H1 (cell line): ENCODE measurements around the gene ZNF263. TPM values are rescaled to one million over a fixed set of nuclear protein-coding genes. Genes with fewer than 3 reads are reported as not detected.

Experiments
- GABPA ChIP-seq: IDR thresholded peaks from 2 replicates; pipeline ENCODE4 v1.6.1; 2011; ENCODE audit warnings: mild to moderate bottlenecking, low read length, moderate library complexity, borderline replicate concordance; ENCODE audit not compliant: insufficient read depth
- POLR2A ChIP-seq, 2 experiments: IDR thresholded peaks; 1 replicate in 1 of 2; 2 replicates in 1 of 2; pipeline ENCODE4 v1.6.1; 2011; ENCODE audit warnings: low read depth in 2 of 2, low read length in 2 of 2, mild to moderate bottlenecking in 2 of 2; ENCODE audit errors: control extremely low read depth in 1 of 2
- SIN3A ChIP-seq, 2 experiments: IDR thresholded peaks in 1 of 2; conservative IDR thresholded peaks in 1 of 2; 2 replicates each; pipeline ENCODE4 v1.6.1; 2011 to 2012; ENCODE audit warnings: low read length in 2 of 2, improper control_type of control experiment in 1 of 2, low read depth in 1 of 2, mild to moderate bottlenecking in 1 of 2
- SP2 ChIP-seq: IDR thresholded peaks from 2 replicates; pipeline ENCODE4 v1.6.1; 2012; ENCODE audit warnings: mild to moderate bottlenecking, low read length, inconsistent platforms
- SUZ12 ChIP-seq: fragments of 200-600 bp; sonication (generic); IDR thresholded peaks from 2 replicates; pipeline ENCODE4 v1.6.1; 2012; ENCODE audit warnings: mild to moderate bottlenecking, inconsistent platforms, low read length, moderate library complexity, mixed read lengths
- TAF7 ChIP-seq: optimal IDR thresholded peaks from 2 replicates; pipeline ENCODE3; 2011; ENCODE audit warnings: low read depth, mild to moderate bottlenecking, inconsistent platforms, low read length, moderate library complexity, borderline replicate concordance
- polyA plus RNA-seq, 7 experiments: library from polyadenylated mRNA; depleted of rRNA in 3 of 7; stranded (reverse) in 5 of 7; unstranded in 2 of 7; fragments of >200 nt in 5 of 7; fragments of 200-250 nt in 2 of 7; gene quantifications; 1 replicate in 5 of 7; 2 replicates in 1 of 7; 4 replicates in 1 of 7; pipeline versions ENCODE4 v1.2.1 to v1.2.3, GENCODE V29; 2011 to 2013; ENCODE audit warnings: missing spikeins in 2 of 7, mixed read lengths in 2 of 7
- total RNA-seq: library from RNA; stranded (reverse); fragmentation: NEBNext Ultra II Directional; extraction: Animal tissue kit (Norgen Biotek cat#: 25700); gene quantifications from 2 replicates; pipeline ENCODE4 v1.2.1, GENCODE V29; 2021

Gene ZNF263
- total and polyA plus RNA-seq, 2 of the 8 experiments (the other 6 are each of a cell fraction or from before 2014, with no cell fraction given): 9.2 to 26.7 TPM

DNA sequence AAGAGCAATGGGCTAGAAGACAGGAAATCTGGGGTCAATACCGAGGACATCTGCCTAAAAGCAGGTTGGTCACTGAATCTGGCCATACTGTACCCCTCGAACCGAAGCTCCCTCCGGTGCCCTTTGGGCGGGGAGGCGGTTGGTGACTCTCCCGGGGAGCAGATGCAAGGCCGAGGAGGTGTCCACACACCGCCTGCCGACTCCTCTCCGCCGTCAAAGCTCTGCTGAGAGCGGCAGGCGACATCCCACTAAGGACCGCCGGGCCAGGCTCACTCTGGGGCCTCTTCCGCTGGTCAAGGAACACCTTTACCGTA, 48.8 kb upstream of the ZNF263 start (continued):
- TF ChIP-seq SIN3A (conservative IDR thresholded peaks at IDR 0.05 in 1 of 2, IDR thresholded peaks at IDR 0.05 in 1 of 2; ENCODE audit: low read depth in 1 of 2, low read length in 2 of 2) (no peak), POLR2A (IDR thresholded peaks at IDR 0.05; ENCODE audit: control extremely low read depth in 1 of 2, low read depth in 2 of 2, low read length in 2 of 2) (no peak), SUZ12 (no peak), GABPA (no peak), TAF7 (no peak), SP2 (no peak)
- TF ChIP-seq, all 59 proteins: peak for 0
